SK-N-MC (cell line): ENCODE results near the gene ZNF557.
"Not testable (repeated sequence)": the region's sequence is repeated elsewhere in the genome, so short reads cannot be mapped to it uniquely, and the experiment has no call there.

Experiments used
- EZH2 ChIP-seq: fragments of 200-600 bp; sonication (generic); IDR thresholded peaks from one replicate; pipeline ENCODE4 v1.6.1; 2017; ENCODE audit warnings: antibody characterized with exemption
- FOXP2 ChIP-seq: optimal IDR thresholded peaks from 2 replicates; pipeline ENCODE3; 2011; ENCODE audit warnings: mild to moderate bottlenecking, moderate library complexity; ENCODE audit not compliant: insufficient read depth; ENCODE audit errors: extremely low read length, control extremely low read depth
- POLR2AphosphoS5 ChIP-seq: IDR thresholded peaks from 2 replicates; pipeline ENCODE4 v1.6.1; 2012; ENCODE audit warnings: mild to moderate bottlenecking, low read depth, low read length, borderline replicate concordance

GRCh38 chr19:7058576-7058975 is 10.9 kb upstream of the ZNF557 start, which contains the start of gene MBD3L3:
- TF ChIP-seq EZH2, POLR2AphosphoS5, FOXP2: not testable (repeated sequence)
